ENCODE measurements around the gene SPDYA. TPM values are rescaled to one million over a fixed set of nuclear protein-coding genes. Genes with fewer than 3 reads are reported as not detected.
A peak's percentile ranks its signal among the peaks of the same experiment; 100 is the strongest.

SPDYA gene
- total and polyA plus RNA-seq, 2 of the 4 experiments (the other 2 are of a cell fraction), result not detected

DNA sequence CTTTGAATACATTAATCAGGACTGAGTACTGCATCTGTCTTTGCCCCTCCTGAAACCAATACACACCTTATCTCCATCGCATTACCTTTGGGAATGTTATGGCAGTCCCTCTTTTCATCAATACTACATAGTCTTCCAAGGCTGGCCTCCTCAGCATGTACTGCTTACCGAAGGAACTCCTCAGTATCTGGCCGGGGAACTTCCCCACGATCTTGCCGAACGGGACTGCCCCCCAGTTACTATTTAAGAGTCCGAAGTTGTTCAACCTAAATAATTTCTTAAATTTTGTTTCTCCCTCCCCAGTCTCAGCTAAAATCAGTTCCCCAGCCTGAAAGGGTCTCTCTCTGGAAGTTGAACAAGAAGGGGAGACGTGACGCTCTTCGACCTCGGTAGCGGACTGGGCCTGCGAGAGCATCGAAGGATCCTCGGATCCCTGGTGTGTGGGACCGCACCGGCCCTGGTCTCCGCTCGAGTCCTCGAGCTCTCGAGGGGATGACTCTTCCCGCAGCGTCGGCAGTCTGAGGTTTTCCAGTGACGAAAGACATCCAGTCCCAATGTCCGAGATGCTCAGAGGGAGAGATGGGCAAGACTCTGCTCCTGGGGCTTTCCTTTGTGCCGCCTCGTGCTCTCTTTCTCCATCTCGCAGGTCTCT lies 59.0 kb downstream of the SPDYA start:
- BruUV-seq (replicated peaks), result TSS peak; percentile 43
- CTCF ChIA-PET, result interaction anchor here (1.1 kb wide), 1 partner anchor 45 kb away, joined by 5 read pairs; no protein-coding TSS in a partner anchor
- dilution Hi-C loops (cut with HindIII; ENCODE audit: low sequenced_read_pairs, unreplicated experiment), result no loop called here

More for the DNA sequence above, 59.0 kb downstream of the SPDYA start:
- H2BK15ac ChIP-seq (ENCODE audit: low read depth, low read length), result no peak overlapping the region
- intact Hi-C loops (cut with micrococcal nuclease), result no loop called here
- DNase-seq (no peak), ATAC-seq (ENCODE audit: low read depth) (peak; percentile 59)
- peak overlapping the region; percentile 59 for H3K27ac ChIP-seq (ENCODE audit: insufficient read depth, low read length)
- H4K8ac ChIP-seq (ENCODE audit: low read depth in 2 of 2, low read length in 2 of 2), result peak overlapping the region; percentile 64 to 94
- H3K9me3 ChIP-seq (ENCODE audit: control insufficient read depth, insufficient read depth, low read length), result no peaks in the 10 kb centered on the region
- H4K91ac ChIP-seq (ENCODE audit: insufficient read depth, low read depth, low read length), result peak overlapping the region; percentile 49; the same call in 1 of the 2 replicates
- in situ Hi-C loops (cut with MboI; ENCODE audit: low sequenced_read_pairs), result no loop called here
- peak overlapping the region; percentile 75 for H3K23ac ChIP-seq (ENCODE audit: low read depth, low read length)
- H3K18ac ChIP-seq (ENCODE audit: low read depth, low read length), result no peak overlapping the region
- 0% methylated on average over 15 of the region's 29 CpGs; no CpG with 5 or more reads in 1 of the 2 experiments for WGBS, 2 experiments (ENCODE audit: extremely low coverage in 2 of 2, insufficient read length in 1 of 2)
- POLR2A ChIA-PET (ENCODE audit: unreplicated experiment), result interaction anchor here (0.7 kb wide), 1 partner anchor 66 kb away, joined by 3 read pairs; no protein-coding TSS in a partner anchor
- peaks cover 18 to 36% of the 10 kb centered on the region in 2 experiments for H3K79me1 ChIP-seq (ENCODE audit: low read depth in 1 of 2, low read length in 2 of 2)
- no peak overlapping the region for H2BK20ac ChIP-seq (ENCODE audit: low read depth, low read length)
- H2AK5ac ChIP-seq (ENCODE audit: low read depth, low read length), result peak overlapping the region; percentile 20; the same call in 1 of the 2 replicates
- H2BK120ac ChIP-seq (ENCODE audit: low read depth, low read length), result 0 out of 2 replicates have a peak overlapping the region, but pooled peaks have one; percentile 28
- H2BK5ac ChIP-seq (ENCODE audit: low read depth, low read length, poor library complexity, severe bottlenecking), result no peak overlapping the region
- H3K4me3 ChIP-seq (ENCODE audit: insufficient read depth, low read depth, low read length), result peak overlapping the region; percentile 87
- peak overlapping the region; percentile 94 for H2AFZ ChIP-seq (replicated peaks; ENCODE audit: low read length, poor library complexity)
- H3K4ac ChIP-seq (ENCODE audit: low read depth, low read length), result peak overlapping the region; percentile 87
- no peaks in the 10 kb centered on the region; the same call in 1 of the 2 replicates for H3K9me1 ChIP-seq (ENCODE audit: insufficient read depth, low read length)
- peak overlapping the region; percentile 77 for H3K14ac ChIP-seq (replicated peaks; ENCODE audit: low read depth, low read length)
- no peaks in the 10 kb centered on the region for H3K4me1 ChIP-seq (ENCODE audit: control insufficient read depth, insufficient read depth, low read length)
- peak overlapping the region; percentile 80 for H2AK9ac ChIP-seq (replicated peaks; ENCODE audit: low read depth, low read length, poor library complexity)
- peak overlapping the region; percentile 58 for H3K9ac ChIP-seq (ENCODE audit: low read depth, low read length)
- H3K4me2 ChIP-seq (ENCODE audit: low read depth, low read length), result peak overlapping the region; percentile 96
- H4K20me1 ChIP-seq (ENCODE audit: insufficient read depth, low read length), result no peaks in the 10 kb centered on the region; the same call in 1 of the 2 replicates
- no peaks in the 10 kb centered on the region for H3K36me3 ChIP-seq (ENCODE audit: control insufficient read depth, insufficient read depth, low read length)
- H3K27me3 ChIP-seq (ENCODE audit: control insufficient read depth, insufficient read depth, low read length), result no peaks in the 10 kb centered on the region
- peak overlapping the region; percentile 64; the same call in 1 of the 2 replicates for H3K56ac ChIP-seq (ENCODE audit: extremely low read depth, insufficient read depth, low read length)
- peak overlapping the region; percentile 48 for H4K5ac ChIP-seq (ENCODE audit: low read depth, low read length)
- TF ChIP-seq RFX5 (IDR thresholded peaks at IDR 0.05; ENCODE audit: low read depth, low read length), result no peak
- no peak for TF ChIP-seq RAD21 (IDR thresholded peaks at IDR 0.05; ENCODE audit: low read length)
